OCI-LY3 (cell line): ENCODE results near the gene CFAP45.

Experiments used
- H2AFZ ChIP-seq: fragments of 200-600, 300-600 bp; shearing (Covaris generic); 2 replicates; pipeline ENCODE4 v1.6.0; 2014; ENCODE audit warnings: antibody characterized with exemption, low read depth, low read length
- H3K27ac ChIP-seq: fragments of 200-600, 300-600 bp; sonication (generic); 2 replicates; pipeline ENCODE4 v1.5.1; 2014; ENCODE audit warnings: mild to moderate bottlenecking, low read length, moderate library complexity, mixed read lengths
- H3K27me3 ChIP-seq: fragments of 200-600, 300-600 bp; sonication (generic); 2 replicates; pipeline ENCODE4 v1.6.1; 2014; ENCODE audit warnings: low read depth, low read length, mixed read lengths
- H3K36me3 ChIP-seq: fragments of 200-600, 300-600 bp; sonication (generic); replicated peaks from 2 replicates; pipeline ENCODE3; 2014; ENCODE audit warnings: low read depth, low read length, mixed read lengths
- H3K4me1 ChIP-seq: fragments of 300-600, 200-600 bp; sonication (generic); 2 replicates; pipeline ENCODE4 v1.6.1; 2014; ENCODE audit warnings: low read length, mixed read lengths
- H3K4me2 ChIP-seq: fragments of 200-600, 300-600 bp; sonication (generic); 2 replicates; pipeline ENCODE4 v1.6.1; 2014; ENCODE audit warnings: low read length, mixed read lengths
- H3K4me3 ChIP-seq: fragments of 300-600, 200-600 bp; sonication (generic); 2 replicates; pipeline ENCODE4 v1.5.1; 2014; ENCODE audit warnings: antibody characterized with exemption, mild to moderate bottlenecking, low read length, moderate library complexity
- H3K79me2 ChIP-seq: fragments of 300-600, 200-600 bp; shearing (Covaris generic); 2 replicates; pipeline ENCODE4 v1.6.1; 2014; ENCODE audit warnings: mild to moderate bottlenecking, low read length, mixed read lengths
- H3K9ac ChIP-seq: fragments of 300-600, 200-600 bp; shearing (Covaris generic); 2 replicates; pipeline ENCODE4 v1.6.0; 2014; ENCODE audit warnings: mild to moderate bottlenecking, low read length, moderate library complexity
- H3K9me3 ChIP-seq: fragments of 200-600, 300-600 bp; shearing (Covaris generic); 2 replicates; pipeline ENCODE4 v1.6.1; 2014; ENCODE audit warnings: low read length, mixed read lengths; ENCODE audit not compliant: insufficient read depth
- H4K20me1 ChIP-seq: fragments of 200-600, 300-600 bp; sonication (generic); 2 replicates; pipeline ENCODE4 v1.6.1; 2016; ENCODE audit warnings: low read length, mixed read lengths; ENCODE audit not compliant: insufficient read depth
- EZH2phosphoT487 ChIP-seq: fragments of 200-600 bp; shearing (Covaris generic); IDR thresholded peaks from 2 replicates; pipeline ENCODE4 v1.6.1; 2018; ENCODE audit warnings: antibody characterized with exemption, mixed run types, low read depth
- TF ChIP-seq, protein P1 (sequence below): fragments of 200-600, 300-600 bp; sonication (generic); IDR thresholded peaks from 2 replicates; pipeline ENCODE4 v1.5.1; 2014; ENCODE audit warnings: antibody characterized with exemption, low read length, low read depth

CFAP45 gene

GRCh38 chr1:159920651-159921050, 20.7 kb upstream of the CFAP45 start:
- Histone ChIP-seq H4K20me1 (peaks cover 83% of the 10 kb centered on the region), H3K9me3 (no peaks in the 10 kb centered on the region), H3K36me3 (peaks cover 74% of the 10 kb centered on the region), H3K27me3 (no peaks in the 10 kb centered on the region), H3K4me3 (peak overlapping the region; percentile 95), H3K4me2 (peak overlapping the region; percentile 98), H2AFZ (no peak overlapping the region), H3K4me1 (peaks cover 25% of the 10 kb centered on the region), H3K27ac (peak overlapping the region; percentile 94), H3K9ac (peak overlapping the region; percentile 46), H3K79me2 (peaks cover 78% of the 10 kb centered on the region)
- no peak for TF ChIP-seq EZH2phosphoT487
- TF ChIP-seq, protein P1, sequence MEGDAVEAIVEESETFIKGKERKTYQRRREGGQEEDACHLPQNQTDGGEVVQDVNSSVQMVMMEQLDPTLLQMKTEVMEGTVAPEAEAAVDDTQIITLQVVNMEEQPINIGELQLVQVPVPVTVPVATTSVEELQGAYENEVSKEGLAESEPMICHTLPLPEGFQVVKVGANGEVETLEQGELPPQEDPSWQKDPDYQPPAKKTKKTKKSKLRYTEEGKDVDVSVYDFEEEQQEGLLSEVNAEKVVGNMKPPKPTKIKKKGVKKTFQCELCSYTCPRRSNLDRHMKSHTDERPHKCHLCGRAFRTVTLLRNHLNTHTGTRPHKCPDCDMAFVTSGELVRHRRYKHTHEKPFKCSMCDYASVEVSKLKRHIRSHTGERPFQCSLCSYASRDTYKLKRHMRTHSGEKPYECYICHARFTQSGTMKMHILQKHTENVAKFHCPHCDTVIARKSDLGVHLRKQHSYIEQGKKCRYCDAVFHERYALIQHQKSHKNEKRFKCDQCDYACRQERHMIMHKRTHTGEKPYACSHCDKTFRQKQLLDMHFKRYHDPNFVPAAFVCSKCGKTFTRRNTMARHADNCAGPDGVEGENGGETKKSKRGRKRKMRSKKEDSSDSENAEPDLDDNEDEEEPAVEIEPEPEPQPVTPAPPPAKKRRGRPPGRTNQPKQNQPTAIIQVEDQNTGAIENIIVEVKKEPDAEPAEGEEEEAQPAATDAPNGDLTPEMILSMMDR: no peak

- TF ChIP-seq, protein P1: no peak
- no peak for TF ChIP-seq EZH2phosphoT487
- Histone ChIP-seq H3K27me3 (no peaks in the 10 kb centered on the region), H4K20me1 (peaks cover 88% of the 10 kb centered on the region), H3K9ac (peak overlapping the region; percentile 46; the same call in 1 of the 2 replicates), H3K4me2 (peak overlapping the region; percentile 98), H3K9me3 (no peaks in the 10 kb centered on the region), H3K79me2 (peaks cover 74% of the 10 kb centered on the region), H3K27ac (peak overlapping the region; percentile 94), H3K36me3 (peaks cover 78% of the 10 kb centered on the region), H2AFZ (no peak overlapping the region), H3K4me3 (peak overlapping the region; percentile 95; the same call in 1 of the 2 replicates), H3K4me1 (peaks cover 25% of the 10 kb centered on the region)
Measured at GRCh38 chr1:159920202-159920601, 20.2 kb upstream of the CFAP45 start.

- Histone ChIP-seq H4K20me1 (peaks cover 88% of the 10 kb centered on the region), H3K4me1 (peaks cover 25% of the 10 kb centered on the region), H3K79me2 (peaks cover 66% of the 10 kb centered on the region), H3K4me2 (no peak overlapping the region), H3K4me3 (no peak overlapping the region), H3K36me3 (peaks cover 76% of the 10 kb centered on the region), H2AFZ (no peak overlapping the region), H3K27me3 (no peaks in the 10 kb centered on the region), H3K9me3 (no peaks in the 10 kb centered on the region), H3K27ac (peak overlapping the region; percentile 94), H3K9ac (no peak overlapping the region)
- TF ChIP-seq, protein P1: no peak
- TF ChIP-seq EZH2phosphoT487: no peak
Measured at GRCh38 chr1:159919236-159919865, 19.4 kb upstream of the CFAP45 start.

- Histone ChIP-seq H2AFZ (no peak overlapping the region), H3K4me3 (no peak overlapping the region), H3K79me2 (peaks cover 58% of the 10 kb centered on the region), H3K4me1 (peaks cover 25% of the 10 kb centered on the region), H3K27ac (no peak overlapping the region), H3K9me3 (no peaks in the 10 kb centered on the region), H3K4me2 (no peak overlapping the region), H3K9ac (no peak overlapping the region), H3K36me3 (peaks cover 69% of the 10 kb centered on the region), H4K20me1 (peaks cover 83% of the 10 kb centered on the region), H3K27me3 (no peaks in the 10 kb centered on the region)
- TF ChIP-seq, protein P1: no peak
- no peak for TF ChIP-seq EZH2phosphoT487
Measured at GRCh38 chr1:159918352-159919200, 18.6 kb upstream of the CFAP45 start.
